AG09319 (cell line): ENCODE data around the gene RNPC3.

Experiments used
- DNase-seq: peaks from one replicate; pipeline ENCODE4 v3.0.0-alpha.2; 2010; ENCODE audit warnings: low read depth; ENCODE audit errors: extremely low read depth
- CTCF ChIP-seq: IDR thresholded peaks from 2 replicates; pipeline ENCODE4 v1.5.1; 2011; ENCODE audit warnings: low read depth, mild to moderate bottlenecking, inconsistent platforms, low read length, moderate library complexity

Gene RNPC3

GRCh38 chr1:103525607-103526507 lies at the start of gene RNPC3:
Gene RNPC3, plus strand, starts transcription at chr1:103525699. Its CDS starts 372 bp downstream, at chr1:103526071.
- TF ChIP-seq CTCF, result no peak
- peak; percentile 77 for DNase-seq

- TF ChIP-seq CTCF, result no peak
- DNase-seq, result no peak
Observed at GRCh38 chr1:103477101-103477500, 48.4 kb upstream of the RNPC3 start.

GRCh38 chr1:103489935-103490334 lies 35.6 kb upstream of the RNPC3 start:
- DNase-seq, result no peak
- TF ChIP-seq CTCF, result no peak

- TF ChIP-seq CTCF, result no peak
Observed at GRCh38 chr1:103492003-103492625, 33.4 kb upstream of the RNPC3 start.

GRCh38 chr1:103496014-103496635 lies 29.4 kb upstream of the RNPC3 start:
- no peak for TF ChIP-seq CTCF
- peak; percentile 5 for DNase-seq

More at GRCh38 chr1:103492003-103492625, 33.4 kb upstream of the RNPC3 start:
- no peak for DNase-seq

- no peak for DNase-seq
- TF ChIP-seq CTCF, result no peak
Observed at GRCh38 chr1:103497404-103497803, 28.1 kb upstream of the RNPC3 start.

- TF ChIP-seq CTCF, result no peak
- DNase-seq, result no peak
Observed at GRCh38 chr1:103509250-103509649, 16.2 kb upstream of the RNPC3 start.
